Left kidney (tissue), 2 donors: ENCODE measurements around the gene STAM2. TPM values are rescaled to one million over a fixed set of nuclear protein-coding genes. Genes with fewer than 3 reads are reported as not detected.
"Not testable (repeated sequence)": the region's sequence is repeated elsewhere in the genome, so short reads cannot be mapped to it uniquely, and the experiment has no call there.

Experiments
- DNase-seq: peaks from one replicate; pipeline ENCODE4 v3.0.0-alpha.2; 2013
- polyA plus RNA-seq: library from polyadenylated mRNA; unstranded; fragments of 120-200 nt; gene quantifications from one replicate; pipeline ENCODE4 v1.2.1, GENCODE V29; 2013; ENCODE audit not compliant: insufficient read length

The STAM2 gene
- polyA plus RNA-seq, 1 donor, result 57.1 TPM

DNA sequence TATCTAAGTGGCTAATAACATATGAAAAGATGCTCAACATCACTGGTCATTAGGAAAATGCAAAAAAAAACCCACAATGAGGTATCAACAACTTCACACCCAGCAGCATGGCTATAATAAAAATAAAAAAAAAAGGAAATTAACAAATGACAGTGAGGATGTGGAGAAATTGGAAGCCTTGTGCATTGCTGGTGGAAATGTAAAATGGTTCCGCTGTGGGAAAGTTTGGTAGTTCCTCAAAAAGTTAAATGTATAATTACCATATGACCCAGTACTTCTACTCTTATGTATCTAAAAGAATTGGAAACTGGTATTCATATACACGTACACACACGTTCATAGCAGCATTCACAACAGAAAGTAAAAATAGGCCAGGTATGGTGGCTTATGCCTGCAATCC lies 61.2 kb downstream of the STAM2 start:
- no peak for DNase-seq

DNA sequence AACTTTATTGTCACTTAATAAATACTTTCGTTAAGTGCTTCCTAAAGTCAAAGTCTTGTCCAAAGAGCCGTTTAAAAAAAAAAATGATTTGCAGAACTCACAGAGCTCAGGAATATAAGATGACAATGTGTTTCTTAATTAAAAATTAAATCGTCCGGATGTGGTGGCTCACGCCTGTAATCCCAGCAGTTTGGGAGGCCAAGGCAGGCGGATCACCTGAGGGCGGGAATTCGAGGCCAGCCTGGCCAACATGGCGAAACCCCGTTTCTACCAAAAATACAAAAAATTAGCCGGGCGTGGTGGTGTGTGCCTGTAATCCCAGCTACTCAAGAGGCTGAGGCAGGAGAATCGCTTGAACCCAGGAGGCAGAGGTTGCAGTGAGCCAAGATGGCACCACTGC lies 68.4 kb downstream of the STAM2 start:
- DNase-seq, result not testable (repeated sequence)

DNA sequence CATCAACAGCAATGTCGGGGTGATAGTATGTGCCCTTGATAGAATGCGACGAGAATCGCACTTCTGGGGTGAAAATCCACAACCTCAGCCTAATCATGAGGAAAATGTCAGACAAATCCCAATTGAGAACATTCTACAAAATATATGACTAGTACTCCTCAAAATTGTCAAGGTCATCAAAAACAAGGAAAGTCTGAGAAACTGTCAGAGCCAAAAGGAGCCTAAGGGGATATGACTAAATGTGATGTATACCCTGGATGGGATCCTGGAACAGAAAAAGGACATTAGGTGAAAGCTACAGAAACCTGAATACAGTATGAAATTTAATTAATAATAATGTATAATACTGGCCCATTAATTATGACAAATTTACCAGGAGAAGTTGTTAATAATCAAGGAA lies 69.1 kb downstream of the STAM2 start:
- DNase-seq, result no peak

DNA sequence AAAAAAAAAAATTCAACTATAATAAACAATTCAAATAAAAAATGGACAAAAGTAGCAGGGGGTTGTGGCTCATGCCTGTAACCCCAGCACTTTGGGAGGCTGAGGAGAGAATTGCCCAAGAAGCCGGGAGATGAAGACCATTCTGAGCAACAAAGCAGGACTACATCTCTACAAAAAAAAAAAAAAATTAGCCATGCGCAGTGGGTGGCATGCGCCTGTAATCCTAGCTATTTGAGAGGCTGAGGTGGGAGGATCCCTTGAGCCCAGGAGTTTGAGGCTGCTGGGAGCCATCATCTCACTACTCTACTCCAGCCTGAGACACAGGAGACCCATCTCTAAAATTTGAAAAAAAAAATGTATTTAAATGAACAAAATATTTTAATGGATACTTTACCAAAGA lies 72.3 kb downstream of the STAM2 start:
- no peak for DNase-seq

DNA sequence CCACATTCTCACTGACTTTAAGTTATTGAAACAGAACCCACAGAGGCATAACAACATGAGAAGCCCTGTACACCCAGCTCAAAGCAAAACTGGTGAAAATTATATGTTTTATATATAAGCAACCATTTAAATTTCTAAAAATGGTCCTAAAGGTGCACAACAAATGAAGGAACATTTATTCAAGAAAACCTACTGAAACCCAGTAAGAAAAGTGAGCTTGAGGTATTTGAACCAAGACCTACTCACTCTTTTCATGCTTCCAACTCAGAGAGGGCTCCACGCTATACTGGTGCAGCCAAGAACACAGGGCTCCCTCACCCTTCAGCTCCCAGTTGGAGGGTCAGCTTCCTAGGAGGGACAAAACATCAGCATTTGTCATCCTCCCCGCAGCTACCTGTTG lies 74.6 kb downstream of the STAM2 start:
- no peak for DNase-seq

DNA sequence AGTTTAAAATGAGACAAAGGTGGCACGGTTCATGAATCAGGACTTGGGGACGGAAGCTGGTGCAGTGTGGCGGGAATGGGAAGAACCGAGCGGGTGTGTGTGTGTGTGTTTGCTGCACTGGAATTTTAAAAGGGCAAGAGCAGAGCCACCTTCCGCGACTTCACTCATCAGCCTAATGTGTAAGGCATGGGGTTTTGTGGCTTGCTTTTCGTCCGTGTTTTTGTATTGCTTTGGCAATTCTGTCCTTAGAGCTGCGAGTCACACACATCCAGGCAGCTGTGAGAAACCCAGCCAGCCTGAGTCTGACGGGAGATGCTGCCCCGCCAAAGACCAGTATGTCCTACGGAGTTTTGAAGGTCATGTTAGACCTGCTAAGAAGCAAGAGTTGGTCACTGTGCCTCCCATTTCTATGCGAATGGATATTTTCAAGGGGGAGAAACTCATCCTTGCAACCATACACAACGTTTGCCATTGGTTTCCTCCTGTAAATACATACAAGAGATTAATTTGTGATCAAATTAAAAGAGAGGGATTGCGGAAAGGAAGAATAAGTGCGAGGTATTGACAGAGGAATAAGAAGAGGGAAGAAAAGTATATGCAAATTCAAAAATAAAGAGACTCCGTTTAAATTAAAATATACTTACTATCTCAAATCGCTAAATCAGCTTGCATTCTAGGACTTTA lies 76.1 kb downstream of the STAM2 start:
- DNase-seq, result no peak

DNA sequence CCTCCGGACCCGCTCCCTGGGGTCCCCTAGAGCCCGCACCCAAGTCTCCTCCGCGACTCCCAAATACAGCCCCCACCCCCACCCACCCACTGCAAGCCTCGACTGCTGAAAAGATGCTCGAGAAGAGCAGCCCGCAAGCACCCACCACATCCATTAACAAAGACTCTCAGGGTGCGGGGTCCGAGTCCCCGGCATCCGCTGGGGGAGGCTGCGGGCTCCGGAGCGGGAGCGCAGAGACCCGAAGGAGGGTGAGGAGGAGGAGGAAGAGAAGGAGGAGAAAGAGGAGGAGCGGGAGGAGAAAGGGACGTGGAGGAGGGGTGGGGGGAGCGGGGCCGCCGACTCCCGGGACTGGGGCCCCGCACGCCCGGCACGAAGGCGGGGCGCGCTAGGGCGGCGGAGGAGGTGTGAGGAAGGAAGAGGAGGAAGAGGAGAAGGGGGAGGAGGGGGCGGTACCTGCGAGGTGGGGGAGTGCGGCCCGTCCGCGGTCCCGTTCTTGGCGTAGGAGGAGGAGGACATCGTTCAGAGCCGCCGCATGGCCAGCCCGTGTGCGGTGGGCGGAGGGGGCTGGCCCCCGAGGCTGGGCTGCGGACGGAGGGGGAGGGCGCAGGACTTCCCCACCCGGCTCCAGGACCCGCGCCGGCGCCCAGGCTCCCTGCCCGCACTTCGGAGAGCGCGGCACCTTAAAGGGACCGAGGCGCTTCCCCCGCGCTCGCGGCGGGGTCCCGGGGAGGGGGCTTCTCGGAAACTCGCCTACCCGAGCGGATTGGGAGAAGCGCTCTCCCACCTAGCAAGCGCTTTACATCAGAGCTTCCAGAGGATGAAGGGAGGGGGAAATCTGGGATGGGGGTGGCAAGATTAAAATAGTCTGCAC lies 76.8 kb downstream of the STAM2 start, which contains the start of gene CACNB4:
TSS of gene CACNB4 (minus strand) at position 549 of the 871 bp plus-strand sequence.
- peak; percentile 30 for DNase-seq

DNA sequence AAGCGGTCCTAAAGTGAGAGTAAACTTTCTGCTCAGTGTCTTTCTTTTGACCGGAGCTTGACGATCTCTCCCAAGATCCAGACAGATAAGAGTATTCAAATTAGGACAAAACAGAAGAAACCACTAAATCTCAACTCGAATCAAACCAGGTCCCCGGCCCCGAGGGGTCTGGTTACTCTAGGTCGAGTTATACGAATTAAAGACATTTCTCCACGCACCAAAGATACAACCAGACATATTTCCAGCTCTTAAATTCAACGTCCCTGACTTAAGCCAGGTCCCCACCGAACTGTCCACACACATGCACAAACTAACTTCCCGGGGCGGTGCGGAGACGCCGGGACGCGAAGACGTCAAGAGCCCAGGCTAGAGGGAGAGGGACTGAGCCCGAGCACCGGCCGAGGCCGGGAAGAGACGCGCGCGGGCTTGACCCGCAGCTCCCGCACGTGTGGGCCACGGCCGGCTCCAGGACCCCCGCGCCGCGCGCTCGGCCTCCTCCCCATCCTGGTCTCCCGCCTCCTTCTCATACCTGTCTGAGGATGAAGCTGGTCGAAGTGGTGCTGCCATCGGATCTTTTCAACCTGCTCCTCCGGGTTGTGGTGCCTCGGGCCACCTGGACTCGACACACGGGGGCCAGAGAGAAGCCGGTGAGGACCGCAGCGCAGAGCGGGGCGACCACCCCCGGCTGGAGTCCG lies 77.6 kb downstream of the STAM2 start:
- peak; percentile 34 for DNase-seq

DNA sequence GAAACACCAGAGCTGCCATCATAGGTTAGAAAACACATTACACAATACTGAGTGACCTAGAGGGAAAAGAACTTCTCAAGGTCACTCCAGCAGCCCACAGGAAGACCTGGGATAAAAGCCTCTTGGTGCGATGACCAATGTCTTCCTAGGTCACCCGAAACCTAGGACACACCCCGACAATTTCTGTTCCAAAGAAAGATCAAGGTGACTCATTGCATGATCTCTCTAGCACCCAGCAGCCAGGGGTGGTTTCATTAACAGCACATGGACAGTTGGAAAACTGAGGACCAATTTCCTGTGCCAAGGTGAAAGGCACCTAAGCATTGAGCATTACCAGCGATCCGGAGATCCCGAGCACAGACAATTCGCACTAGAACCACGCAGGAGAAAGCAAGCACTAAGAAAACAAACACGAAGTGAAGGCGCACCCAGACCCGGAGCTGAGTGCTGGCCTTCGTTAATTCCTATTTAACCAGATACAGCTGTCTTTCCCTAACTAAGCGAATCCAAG lies 78.2 kb downstream of the STAM2 start:
- DNase-seq, result peak; percentile 1

DNA sequence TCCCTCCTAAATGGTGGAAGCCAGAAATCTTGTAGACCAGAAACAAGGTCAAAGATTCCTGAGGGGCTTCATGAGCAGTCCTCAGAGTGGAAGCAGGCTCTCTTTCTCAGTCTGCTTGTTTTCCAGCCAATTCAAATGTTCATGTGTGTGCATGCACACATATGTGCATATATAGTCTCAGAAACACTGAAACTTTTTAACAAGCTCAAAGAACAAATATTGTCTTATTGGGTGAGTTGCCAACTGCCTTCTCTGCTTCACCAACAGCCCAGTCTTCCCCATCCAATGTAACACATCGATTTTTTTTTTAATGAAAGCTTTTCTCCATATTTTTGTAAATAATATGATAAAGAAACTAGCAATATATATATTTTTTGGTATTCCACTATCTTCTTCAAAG lies 80.4 kb downstream of the STAM2 start:
- DNase-seq, result no peak

DNA sequence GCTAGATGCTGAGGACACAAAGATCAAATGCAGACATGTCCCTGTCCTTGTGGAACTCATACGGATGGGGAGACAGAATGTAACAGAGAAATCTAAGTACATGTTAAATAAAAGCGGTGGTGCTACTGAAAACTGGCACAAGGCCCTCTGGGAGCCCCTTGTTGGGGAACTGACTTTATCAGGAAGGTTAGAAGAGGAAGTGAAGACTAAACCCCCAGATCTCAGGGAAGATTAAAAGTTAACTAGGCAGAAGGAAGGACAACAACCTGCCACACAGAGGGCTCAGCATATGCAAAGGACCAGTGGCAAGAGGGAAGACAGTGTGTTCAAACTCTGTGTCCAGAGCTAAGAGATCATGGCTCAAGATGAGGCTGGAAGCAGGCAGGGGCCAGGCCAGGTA lies 81.5 kb downstream of the STAM2 start:
- DNase-seq, result no peak

DNA sequence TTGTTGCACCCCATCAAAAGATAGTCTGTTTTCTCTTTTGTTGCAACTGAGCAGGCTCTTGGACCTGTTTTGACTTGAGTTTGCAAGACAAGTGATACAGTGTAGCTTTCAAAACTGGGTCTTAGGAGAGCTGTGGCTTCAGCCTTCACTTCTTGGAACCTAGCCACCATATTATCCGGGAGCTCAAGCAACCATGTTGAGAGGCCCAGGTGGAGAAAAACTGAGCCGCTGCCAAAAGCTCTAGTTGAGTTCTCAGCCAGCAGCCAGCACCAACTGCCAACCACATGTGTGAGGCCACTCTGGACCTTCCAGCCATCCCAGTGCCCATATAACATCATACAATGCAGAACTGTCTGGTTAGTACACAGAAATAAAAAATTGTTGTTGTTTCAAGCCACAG lies 82.1 kb downstream of the STAM2 start:
- DNase-seq, result no peak

DNA sequence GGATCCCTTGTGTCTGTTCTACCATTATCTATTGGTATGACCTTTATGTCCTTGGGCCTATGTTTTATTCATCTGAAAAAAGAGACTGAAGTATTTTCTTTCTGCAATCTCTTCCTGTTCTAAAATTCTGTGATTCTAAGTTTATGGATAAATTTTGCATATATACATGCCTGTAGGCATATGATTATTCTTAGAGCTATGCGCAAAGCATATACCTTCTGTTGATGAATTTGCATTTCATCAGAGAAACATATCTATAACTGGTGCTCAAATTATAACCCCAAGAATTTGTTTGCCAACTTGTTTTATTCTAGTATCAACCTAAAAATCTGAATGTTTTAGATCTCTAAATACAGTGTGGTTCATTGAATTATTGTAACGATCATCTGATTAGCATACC lies 83.5 kb downstream of the STAM2 start:
- DNase-seq, result no peak

DNA sequence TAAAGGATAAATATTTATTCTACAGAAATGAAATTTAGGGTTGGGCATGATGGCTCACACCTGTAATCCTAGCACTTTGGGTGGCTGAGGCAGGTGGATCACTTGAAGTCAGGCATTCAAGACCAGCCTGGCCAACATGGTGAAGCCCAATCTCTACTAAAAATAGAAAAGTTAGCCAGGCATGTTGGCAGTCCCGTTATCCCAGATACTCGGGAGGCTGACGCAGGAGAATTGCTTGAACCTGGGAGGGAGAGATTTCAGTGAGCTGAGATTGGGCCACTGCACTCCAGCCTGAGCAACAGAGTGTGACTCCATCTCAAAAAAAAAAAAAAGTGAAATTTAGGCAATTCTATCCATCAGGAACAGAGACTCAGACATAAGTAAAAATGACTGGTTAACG lies 84.8 kb downstream of the STAM2 start:
- DNase-seq, result not testable (repeated sequence)

DNA sequence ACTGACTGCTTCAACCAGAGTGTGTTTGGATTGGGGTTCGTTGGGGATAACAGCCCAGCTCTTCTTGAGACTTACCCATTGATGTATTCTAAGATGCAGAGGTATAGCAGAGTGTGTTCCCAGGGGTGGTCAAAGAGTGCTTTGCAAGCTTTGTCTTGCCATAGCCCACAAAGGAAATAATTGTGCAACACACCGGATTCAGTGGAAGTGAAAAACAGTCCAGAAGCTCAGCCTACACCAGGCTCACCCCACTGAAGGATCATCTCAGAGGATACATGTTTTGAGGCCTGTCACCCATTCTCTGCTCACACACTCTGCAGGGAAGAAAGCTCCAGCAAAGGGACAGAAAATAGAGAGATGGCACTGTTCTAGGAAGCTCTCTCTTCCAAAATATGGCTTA lies 86.3 kb downstream of the STAM2 start:
- no peak for DNase-seq

DNA sequence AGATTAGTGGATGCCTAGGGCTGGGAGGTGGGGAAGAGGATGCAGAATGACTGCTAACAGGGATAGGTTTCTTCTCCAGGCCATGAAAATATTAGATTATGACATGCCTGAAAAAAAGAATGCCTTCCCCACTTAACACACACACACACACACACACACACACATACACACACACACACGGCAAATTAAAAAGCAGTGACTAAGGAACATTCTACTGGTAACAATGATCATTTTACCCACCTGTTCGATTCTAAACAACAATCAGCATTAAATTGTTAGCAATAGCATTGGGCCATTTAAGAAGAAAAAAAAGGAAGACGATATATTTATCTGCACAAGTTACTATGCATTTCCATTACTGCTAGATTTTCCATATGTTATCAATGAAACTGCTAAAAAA lies 87.6 kb downstream of the STAM2 start:
- DNase-seq, result no peak

DNA sequence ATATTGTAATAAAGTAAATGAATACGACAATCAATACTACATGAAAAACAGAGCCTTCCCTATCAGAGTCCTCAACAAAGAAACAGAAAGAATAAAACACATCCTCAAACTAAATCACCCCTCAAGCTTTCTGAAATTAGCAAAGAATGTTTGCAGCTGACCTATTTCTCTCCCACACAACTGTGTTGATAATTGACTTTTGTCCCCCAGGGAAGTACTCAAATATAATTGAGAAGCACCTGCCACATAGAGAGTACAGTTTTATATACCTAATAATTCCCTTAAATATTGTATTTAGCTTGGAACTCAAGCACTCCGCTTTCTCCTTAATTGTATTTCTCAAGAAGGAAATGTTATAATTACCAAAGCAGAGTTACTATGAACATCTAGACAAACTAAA lies 89.3 kb downstream of the STAM2 start:
- DNase-seq, result no peak

DNA sequence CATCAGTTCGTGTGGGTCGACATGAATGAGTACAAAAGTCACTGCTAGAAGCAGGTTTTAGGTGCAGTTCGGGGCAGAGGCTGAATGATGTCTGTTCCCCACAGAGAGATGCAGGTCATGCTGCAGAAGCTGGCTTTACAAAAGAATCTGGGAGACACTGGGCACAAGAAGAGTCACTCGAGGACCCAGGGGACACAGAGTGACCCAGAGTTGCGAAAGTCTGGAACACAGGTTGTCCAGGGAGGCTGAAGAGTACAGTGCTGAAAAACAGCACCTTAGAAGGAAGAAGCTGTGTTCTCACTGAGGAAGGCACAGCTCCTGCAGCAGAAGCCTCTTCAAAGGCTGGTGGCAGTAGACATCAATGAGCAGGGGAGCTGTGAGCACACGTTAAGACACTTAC lies 91.5 kb downstream of the STAM2 start:
- DNase-seq, result no peak

DNA sequence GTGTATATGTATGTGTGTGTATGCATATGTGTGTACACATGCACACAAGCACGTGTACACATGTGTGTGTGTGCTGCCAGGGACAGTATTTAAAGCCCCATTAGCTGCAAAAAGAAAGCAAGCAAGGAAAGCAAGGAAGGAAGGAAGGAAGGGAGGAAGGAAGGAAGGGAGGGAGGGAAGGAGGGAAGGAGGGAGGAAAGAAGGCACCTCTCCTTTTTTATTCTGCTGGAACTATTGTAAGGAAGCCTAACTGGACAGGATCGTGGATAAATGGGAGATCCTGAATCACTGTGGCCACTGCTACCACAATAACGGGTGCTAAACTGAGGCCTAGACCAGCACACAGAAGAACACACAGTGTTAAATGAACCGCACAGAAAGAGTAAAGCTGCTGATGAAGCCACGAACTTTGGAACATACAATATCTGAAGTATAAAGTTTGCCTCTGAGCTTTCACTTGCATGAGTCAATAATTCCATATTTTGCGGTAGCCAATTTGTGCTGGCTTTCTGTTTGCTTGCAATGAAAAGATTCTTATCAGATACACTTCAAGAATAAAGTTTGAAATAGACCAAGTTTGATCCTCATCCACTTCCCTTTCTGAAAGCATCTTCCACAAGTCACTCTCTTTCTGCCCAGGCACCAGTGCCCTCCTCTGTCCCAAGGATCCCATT lies 92.2 kb downstream of the STAM2 start:
- DNase-seq, result no peak

DNA sequence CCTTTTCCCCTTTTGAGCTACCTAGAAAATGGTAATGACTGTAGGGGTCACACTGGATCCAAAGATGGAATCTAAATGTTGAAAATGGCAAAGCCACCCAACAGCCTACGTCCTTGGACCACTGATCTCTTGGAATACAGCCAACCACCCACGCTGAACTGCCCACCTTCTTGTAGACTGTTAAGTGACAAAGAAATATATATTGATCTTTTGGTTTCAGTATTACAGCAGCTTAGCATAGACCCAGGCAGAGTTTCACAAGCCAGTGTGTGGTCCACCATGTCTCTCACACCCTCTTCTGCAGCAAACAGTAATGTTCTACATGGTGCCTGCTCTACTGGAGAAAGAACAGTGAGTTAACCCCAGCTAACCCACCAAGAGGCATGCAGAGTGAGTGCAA lies 96.9 kb downstream of the STAM2 start:
- no peak for DNase-seq

DNA sequence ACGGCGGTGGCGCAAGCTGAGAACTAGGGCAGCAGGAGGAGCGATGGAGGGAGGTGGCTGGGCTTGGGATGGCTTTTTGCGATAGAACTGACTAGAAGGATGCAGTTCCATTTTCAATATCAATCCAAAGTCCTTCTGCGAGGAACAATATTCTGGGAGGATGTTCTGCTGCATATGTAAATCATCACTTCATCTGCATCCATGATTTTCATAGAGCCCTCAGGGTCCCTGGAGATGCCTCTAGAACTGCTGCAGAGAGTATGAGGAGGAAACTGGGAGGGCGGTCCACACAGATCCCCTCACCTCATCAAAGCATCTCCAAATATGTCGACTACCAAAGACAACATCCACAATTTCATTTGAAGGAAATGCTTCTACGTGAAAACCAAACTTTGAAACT lies 97.5 kb downstream of the STAM2 start:
- DNase-seq, result no peak

DNA sequence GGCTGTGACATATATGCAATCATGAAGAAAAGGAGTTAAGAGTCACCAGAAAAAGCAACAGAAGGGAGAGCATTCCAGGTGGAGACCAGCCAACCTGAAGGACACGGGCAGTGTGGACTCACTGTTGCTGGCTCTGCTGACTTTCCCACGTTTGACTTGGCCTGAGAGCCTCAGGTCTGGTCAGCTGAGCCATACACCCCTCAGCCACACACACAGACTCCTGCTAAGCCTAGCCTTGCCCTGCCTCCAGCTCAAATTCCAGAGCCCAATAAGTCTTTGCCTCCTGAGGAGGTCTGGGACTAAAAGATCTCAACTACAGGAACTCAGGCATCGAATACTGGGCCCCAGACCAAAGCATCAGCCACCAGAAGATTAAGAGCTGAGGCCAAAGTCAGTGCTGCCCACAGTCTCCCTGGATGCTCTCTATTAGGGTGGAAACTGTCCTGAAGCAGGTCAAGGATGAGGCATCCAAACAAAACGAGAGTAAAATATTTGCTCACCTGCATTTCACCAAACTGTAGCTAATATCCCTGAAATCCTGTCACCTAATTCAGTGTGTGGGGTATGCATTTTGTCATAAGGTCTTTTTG lies 100.0 kb downstream of the STAM2 start:
- no peak for DNase-seq
